A549 (cell line): ENCODE data around the gene TNFSF13B. TPM values are rescaled to one million over a fixed set of nuclear protein-coding genes. Genes with fewer than 3 reads are reported as not detected.

Experiments used
- ATAC-seq, 2 experiments: fragments of 200-7000 bp in 1 of 2; fragments of >200 bp in 1 of 2; cut with Nextera tagmentation in 1 of 2; cut with Tn5 transposase in 1 of 2; 3 replicates each; pipeline versions ENCODE4 v1.8.0 to v1.9.1; 2018 to 2020; ENCODE audit warnings: mild to moderate bottlenecking in 1 of 2, moderate library complexity in 1 of 2
- CTCF ChIA-PET: fragments of 300-600 bp; sonication (Branson Sonifier 250); formaldehyde crosslinking; extraction: SDS; loops from one replicate; lab custom pipeline; 2021; ENCODE audit warnings: antibody characterized with exemption, inconsistent platforms; lab: Yijun Ruan, JAX
- POLR2A ChIA-PET: fragments of 350-600 bp; formaldehyde crosslinking; extraction: SDS; loops from one replicate; lab custom pipeline; 2021; ENCODE audit warnings: antibody characterized with exemption, inconsistent platforms; lab: Yijun Ruan, JAX
- DNase-seq, 2 experiments: peaks; one replicate each; pipeline versions ENCODE4 v3.0.0 to v3.0.0-alpha.2; 2011 to 2016; ENCODE audit warnings: low read depth in 1 of 2, low spot score in 1 of 2
- FAIRE-seq: peaks from 2 replicates; lab custom pipeline; 2011; peaks lifted over from hg19 to GRCh38; lab: Jason Lieb, UNC
- H3K27ac ChIP-seq, 2 experiments: fragments of >200 bp; sonication (Bioruptor Twin); formaldehyde crosslinking; 3 replicates each; pipeline ENCODE4 v1.5.1; 2016 to 2017
- H3K4me1 ChIP-seq: fragments of >200 bp; sonication (Bioruptor Twin); formaldehyde crosslinking; 3 replicates; pipeline ENCODE4 v1.6.1; 2016
- H3K4me2 ChIP-seq: fragments of >200 bp; sonication (Bioruptor Twin); formaldehyde crosslinking; 3 replicates; pipeline ENCODE4 v1.6.1; 2016
- H3K4me3 ChIP-seq: fragments of >200 bp; sonication (Bioruptor Twin); formaldehyde crosslinking; 3 replicates; pipeline ENCODE4 v1.5.1; 2016
- H3K9me3 ChIP-seq: fragments of >200 bp; sonication (Bioruptor Twin); formaldehyde crosslinking; 3 replicates; pipeline ENCODE4 v1.6.1; 2016
- CHD2 ChIP-seq: fragments of 150-350 bp; IDR thresholded peaks from 2 replicates; pipeline ENCODE4 v1.6.1; 2014; ENCODE audit warnings: low read length; ENCODE audit not compliant: partially characterized antibody
- EHMT2 ChIP-seq: fragments of 200-600 bp; sonication (generic); IDR thresholded peaks from 2 replicates; pipeline ENCODE4 v1.6.1; 2016; ENCODE audit warnings: antibody characterized with exemption, low read depth, mild to moderate bottlenecking, moderate library complexity
- EP300 ChIP-seq, 2 experiments: fragments of >200 bp; sonication (Bioruptor Twin); formaldehyde crosslinking; IDR thresholded peaks; 2 replicates in 1 of 2; 3 replicates in 1 of 2; pipeline ENCODE4 v1.6.1; 2016 to 2017
- ESRRA ChIP-seq: fragments of 150-350 bp; IDR thresholded peaks from 2 replicates; pipeline ENCODE4 v1.6.1; 2014; ENCODE audit warnings: mild to moderate bottlenecking, low read length, borderline replicate concordance
- GATA3 ChIP-seq: IDR thresholded peaks from 2 replicates; pipeline ENCODE4 v1.6.1; 2012; ENCODE audit warnings: borderline replicate concordance
- HEYL ChIP-seq: fragments of 250-450 bp; sonication (Bioruptor Pico); IDR thresholded peaks from 2 replicates; pipeline ENCODE4 v1.8.0; 2021; ENCODE audit warnings: mild to moderate bottlenecking, moderate library complexity
- JUNB ChIP-seq: fragments of >200 bp; sonication (Bioruptor Twin); formaldehyde crosslinking; IDR thresholded peaks from 2 replicates; pipeline ENCODE4 v1.6.1; 2016
- KDM5A ChIP-seq: fragments of 200-600 bp; sonication (generic); IDR thresholded peaks from 2 replicates; pipeline ENCODE4 v1.6.1; 2016; ENCODE audit warnings: antibody characterized with exemption, mild to moderate bottlenecking
- MAZ ChIP-seq: fragments of 150-350 bp; IDR thresholded peaks from 2 replicates; pipeline ENCODE4 v1.6.1; 2014; ENCODE audit warnings: antibody characterized with exemption, low read depth, low read length, borderline replicate concordance
- MYC ChIP-seq: IDR thresholded peaks from 2 replicates; pipeline ENCODE4 v1.6.1; 2012; ENCODE audit warnings: mild to moderate bottlenecking, inconsistent platforms, low read length, improper control_type of control experiment, borderline replicate concordance
- NPAS2 ChIP-seq: fragments of 250-450 bp; sonication (Bioruptor Pico); IDR thresholded peaks from 2 replicates; pipeline ENCODE4 v1.8.0; 2022; ENCODE audit warnings: mild to moderate bottlenecking, moderate library complexity, borderline replicate concordance
- RAD21 ChIP-seq, 2 experiments: fragments of >200 bp in 1 of 2; sonication (Bioruptor Twin) in 1 of 2; formaldehyde crosslinking in 1 of 2; IDR thresholded peaks in 1 of 2; conservative IDR thresholded peaks in 1 of 2; 2 replicates in 1 of 2; 3 replicates in 1 of 2; pipeline ENCODE4 v1.6.1; 2012 to 2018; ENCODE audit warnings: inconsistent platforms in 1 of 2
- RARB ChIP-seq: fragments of 250-450 bp; sonication (Bioruptor Pico); IDR thresholded peaks from 2 replicates; pipeline ENCODE4 v1.8.0; 2021; ENCODE audit warnings: mild to moderate bottlenecking, moderate library complexity
- SMC3 ChIP-seq: fragments of >200 bp; sonication (Bioruptor Twin); formaldehyde crosslinking; IDR thresholded peaks from 3 replicates; pipeline ENCODE4 v1.6.1; 2018; ENCODE audit warnings: inconsistent platforms
- ZFP36 ChIP-seq: fragments of 450-650 bp; IDR thresholded peaks from 2 replicates; pipeline ENCODE4 v1.6.1; 2014; ENCODE audit warnings: borderline replicate concordance; ENCODE audit not compliant: partially characterized antibody
- ZNF302 ChIP-seq: fragments of 250-450 bp; sonication (Bioruptor Pico); IDR thresholded peaks from 2 replicates; pipeline ENCODE4 v1.9.0; 2021; ENCODE audit warnings: inconsistent platforms, mild to moderate bottlenecking, moderate library complexity
- ZSCAN20 ChIP-seq: fragments of 250-450 bp; sonication (Bioruptor Pico); IDR thresholded peaks from 2 replicates; pipeline ENCODE4 v1.8.0; 2022; ENCODE audit warnings: mild to moderate bottlenecking, moderate library complexity
- WGBS: methylation state at CpG from one replicate; pipeline ENCODE4 v1.1.6; 2017; ENCODE audit errors: missing lambda C conversion rate; 5-methylcytosine and 5-hydroxymethylcytosine counted together
- polyA plus RNA-seq, 4 experiments: library from polyadenylated mRNA; depleted of rRNA in 3 of 4; stranded (reverse); fragments of >200 nt; fragmentation: RNase III in 1 of 4; extraction: RNeasy Plus Mini Kit Qiagen cat#74134 plus additional on column Dnase treatment in 1 of 4; gene quantifications; 2 replicates in 3 of 4; 3 replicates in 1 of 4; pipeline ENCODE4 v1.2.3, GENCODE V29; 2011 to 2017
- TF ChIP-seq, protein P1 (sequence below): fragments of 150-350 bp; IDR thresholded peaks from 2 replicates; pipeline ENCODE4 v1.6.1; 2014; ENCODE audit warnings: low read depth, mild to moderate bottlenecking, low read length

TNFSF13B gene
- polyA plus RNA-seq, 2 of the 4 experiments (the other 2 are of a cell fraction) = 0.13 to 0.22 TPM

DNA sequence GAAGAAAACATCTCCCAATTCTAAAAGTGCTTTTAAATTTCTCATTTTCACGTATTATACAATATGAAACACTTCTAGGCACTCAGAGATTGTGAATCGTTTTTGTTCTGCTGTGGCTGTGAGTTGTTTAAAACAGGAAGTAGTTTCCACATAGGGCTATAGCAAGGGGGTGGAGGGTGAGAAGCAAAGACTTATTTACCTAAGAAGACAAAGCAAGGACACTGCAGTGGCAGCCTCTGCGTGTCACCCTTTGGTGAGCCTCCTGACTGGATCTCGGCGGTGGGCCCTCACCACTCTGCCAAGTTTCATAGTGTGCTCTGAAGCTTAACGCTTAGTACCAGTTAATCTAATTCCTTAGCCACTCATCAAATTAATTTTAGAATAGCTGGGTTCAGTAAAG, 56.8 kb downstream of the TNFSF13B start:
- ATAC-seq (no peak), FAIRE-seq (no peak), DNase-seq (no peak)
- POLR2A ChIA-PET = no interaction called here
- Histone ChIP-seq H3K27ac (no peak overlapping the region), H3K4me1 (no peaks in the 10 kb centered on the region), H3K4me2 (no peak overlapping the region), H3K4me3 (no peak overlapping the region), H3K9me3 (no peaks in the 10 kb centered on the region)
- WGBS = 48% methylated on average over 6 of the region's 6 CpGs
- CTCF ChIA-PET = interaction anchor here (0.6 to 1.2 kb wide), 3 partner anchors 12 to 251 kb away, joined by 3 to 4 read pairs (median 3); no protein-coding TSS in a partner anchor
- no peak for TF ChIP-seq ZSCAN20
- TF ChIP-seq JUNB = no peak
- TF ChIP-seq RAD21 (conservative IDR thresholded peaks at IDR 0.05 in 1 of 2, IDR thresholded peaks at IDR 0.05 in 1 of 2) = no peak
- TF ChIP-seq KDM5A = no peak
- TF ChIP-seq MYC = no peak
- no peak for TF ChIP-seq HEYL
- no peak for TF ChIP-seq GATA3
- TF ChIP-seq ZNF302 (CRISPR knock-in tag) = no peak
- no peak for TF ChIP-seq ESRRA
- TF ChIP-seq RARB (CRISPR knock-in tag) = no peak

DNA sequence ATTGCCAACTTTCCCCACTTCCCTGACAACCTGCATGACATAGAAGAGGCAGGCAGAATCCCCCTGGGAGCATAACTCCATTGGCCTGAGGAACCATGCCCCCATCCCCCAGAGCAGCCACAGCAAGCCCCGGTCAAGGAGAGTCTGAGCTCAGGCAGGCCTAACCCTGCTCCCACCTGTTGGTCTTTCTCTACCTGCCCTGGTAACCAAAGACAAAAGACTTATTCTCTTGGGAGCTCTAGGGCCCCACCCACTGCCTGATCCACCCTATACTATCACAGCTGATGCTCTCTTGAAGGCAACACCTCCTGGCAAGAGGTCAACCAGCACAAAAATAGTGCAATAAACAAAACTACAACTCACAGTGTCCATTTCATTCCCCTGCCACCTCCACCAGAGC, 59.3 kb downstream of the TNFSF13B start:
- POLR2A ChIA-PET = no interaction called here
- FAIRE-seq = no peak
- ATAC-seq = no peak
- DNase-seq = no peak
- Histone ChIP-seq H3K9me3 (no peaks in the 10 kb centered on the region), H3K4me1 (no peaks in the 10 kb centered on the region), H3K4me3 (no peak overlapping the region), H3K4me2 (no peak overlapping the region), H3K27ac (no peak overlapping the region)
- WGBS = 71% methylated on average over 1 of the region's 1 CpG
- CTCF ChIA-PET = interaction anchor here (0.6 kb wide), 1 partner anchor 463 kb away, joined by 3 read pairs; no protein-coding TSS in a partner anchor
- TF ChIP-seq MAZ (no peak), KDM5A (no peak), SMC3 (no peak), ZFP36 (no peak), EHMT2 (no peak), HEYL (no peak)
- TF ChIP-seq, protein P1, sequence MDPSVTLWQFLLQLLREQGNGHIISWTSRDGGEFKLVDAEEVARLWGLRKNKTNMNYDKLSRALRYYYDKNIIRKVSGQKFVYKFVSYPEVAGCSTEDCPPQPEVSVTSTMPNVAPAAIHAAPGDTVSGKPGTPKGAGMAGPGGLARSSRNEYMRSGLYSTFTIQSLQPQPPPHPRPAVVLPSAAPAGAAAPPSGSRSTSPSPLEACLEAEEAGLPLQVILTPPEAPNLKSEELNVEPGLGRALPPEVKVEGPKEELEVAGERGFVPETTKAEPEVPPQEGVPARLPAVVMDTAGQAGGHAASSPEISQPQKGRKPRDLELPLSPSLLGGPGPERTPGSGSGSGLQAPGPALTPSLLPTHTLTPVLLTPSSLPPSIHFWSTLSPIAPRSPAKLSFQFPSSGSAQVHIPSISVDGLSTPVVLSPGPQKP = no peak
- TF ChIP-seq, all 56 proteins: peak for 0

DNA sequence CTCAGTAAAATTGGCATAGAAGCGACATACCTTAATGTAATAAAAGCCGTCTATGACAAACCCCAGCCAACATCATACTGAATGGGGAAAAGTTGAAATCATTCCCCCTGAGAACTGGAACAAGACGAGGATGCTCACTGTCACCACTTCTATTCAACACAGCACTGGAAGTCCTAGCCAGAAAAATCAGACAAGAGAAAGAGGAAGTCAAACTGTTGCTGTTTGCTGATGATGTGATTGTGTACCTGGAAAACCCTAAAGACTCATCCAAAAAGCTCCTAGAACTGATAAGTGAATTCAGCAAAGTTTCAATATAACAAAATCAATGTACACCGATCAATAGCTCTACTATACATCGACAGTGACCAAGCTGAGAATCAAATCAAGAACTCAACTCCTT, 63.3 kb downstream of the TNFSF13B start:
- DNase-seq (no peak), FAIRE-seq (no peak), ATAC-seq (no peak)
- CTCF ChIA-PET = interaction anchor here (1.1 kb wide), 1 partner anchor 175 kb away, joined by 4 read pairs; no protein-coding TSS in a partner anchor
- H3K4me3 ChIP-seq = no peak overlapping the region
- no peak overlapping the region for H3K27ac ChIP-seq
- no peaks in the 10 kb centered on the region for H3K9me3 ChIP-seq
- no peak overlapping the region for H3K4me2 ChIP-seq
- no peaks in the 10 kb centered on the region for H3K4me1 ChIP-seq
- TF ChIP-seq NPAS2 (no peak), EP300 (IDR thresholded peaks at IDR 0.05) (no peak), RAD21 (conservative IDR thresholded peaks at IDR 0.05 in 1 of 2, IDR thresholded peaks at IDR 0.05 in 1 of 2) (no peak), CHD2 (no peak)
- POLR2A ChIA-PET = no interaction called here
- whole genome bisulfite sequencing = 36% methylated on average over 5 of the region's 5 CpGs
